ENCODE measurements around the gene IL10RB. TPM values are rescaled to one million over a fixed set of nuclear protein-coding genes. Genes with fewer than 3 reads are reported as not detected.

Gene IL10RB
- total RNA-seq, 4 donors from 2014 or later, result 11.4 to 17.1 (median 14.0) TPM

GRCh38 chr21:33283203-33283602 lies 17.0 kb downstream of the IL10RB start:
- Histone ChIP-seq H3K4me1 (peaks cover 12 to 15% of the 10 kb centered on the region in 2 donors), H3K27me3 (no peaks in the 10 kb centered on the region), H3K4me3 (no peak overlapping the region), H3K27ac (no peak overlapping the region), H3K9me3 (no peaks in the 10 kb centered on the region), H3K36me3 (peaks cover 0 to 14% of the 10 kb centered on the region in 2 donors)
- intact Hi-C loops (cut with DNase I; ENCODE audit: low total_unique reads), result no loop called here
- in situ Hi-C loops (cut with MboI; ENCODE audit: low sequenced_read_pairs in 4 of 4), result no loop called here
- no peak for ATAC-seq
- TF ChIP-seq POLR2A (IDR thresholded peaks at IDR 0.05) (no peak), CTCF (IDR thresholded peaks at IDR 0.05 in 4 of 5, conservative IDR thresholded peaks at IDR 0.05 in 1 of 5) (no peak)
- DNase-seq, result no peak

DNA sequence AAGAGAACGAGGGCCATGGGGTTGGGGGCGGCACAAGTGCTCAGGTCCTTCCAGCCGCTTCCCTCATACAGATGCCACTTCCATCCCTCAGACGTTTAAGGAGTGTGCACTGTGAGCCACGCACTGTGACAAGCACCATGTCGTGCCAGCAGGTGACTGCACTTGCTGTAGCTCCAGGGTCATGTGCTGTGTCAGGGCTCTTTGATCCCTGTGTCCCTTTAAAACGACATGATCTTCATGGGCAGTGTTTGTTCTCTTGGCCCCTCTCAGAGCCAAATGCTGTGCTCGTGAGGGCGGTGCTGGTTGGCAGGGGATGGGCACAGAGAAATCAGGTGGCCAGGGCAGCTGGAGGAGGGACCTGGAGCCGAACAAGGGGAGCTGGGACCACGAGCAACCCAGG lies 19.9 kb downstream of the IL10RB start:
- Histone ChIP-seq H3K27me3 (no peaks in the 10 kb centered on the region), H3K36me3 (peaks cover 0 to 12% of the 10 kb centered on the region in 2 donors), H3K4me3 (no peak overlapping the region), H3K4me1 (peaks cover 15 to 21% of the 10 kb centered on the region in 2 donors), H3K27ac (peak overlapping the region; percentile 27 to 71 (median 62)), H3K9me3 (no peaks in the 10 kb centered on the region)
- TF ChIP-seq CTCF (IDR thresholded peaks at IDR 0.05 in 4 of 5, conservative IDR thresholded peaks at IDR 0.05 in 1 of 5) (no peak), POLR2A (IDR thresholded peaks at IDR 0.05) (no peak)
- DNase-seq, result no peak
- ATAC-seq, result peak in 1 of 2 donors; percentile 23
- in situ Hi-C loops (cut with MboI; ENCODE audit: low sequenced_read_pairs in 4 of 4), result no loop called here
- intact Hi-C loops (cut with DNase I; ENCODE audit: low total_unique reads), result no loop called here

- TF ChIP-seq POLR2A (IDR thresholded peaks at IDR 0.05), result no peak
- TF ChIP-seq CTCF (IDR thresholded peaks at IDR 0.05 in 4 of 5, conservative IDR thresholded peaks at IDR 0.05 in 1 of 5), result no peak
- Histone ChIP-seq H3K27me3 (no peaks in the 10 kb centered on the region), H3K4me3 (no peak overlapping the region), H3K9me3 (no peaks in the 10 kb centered on the region), H3K4me1 (peaks cover 15 to 21% of the 10 kb centered on the region in 2 donors), H3K27ac (peak overlapping the region; percentile 27 to 71 (median 62)), H3K36me3 (peaks cover 0 to 18% of the 10 kb centered on the region in 2 donors)
- in situ Hi-C loops (cut with MboI; ENCODE audit: low sequenced_read_pairs in 4 of 4) (no loop called here), intact Hi-C loops (cut with DNase I; ENCODE audit: low total_unique reads) (no loop called here)
- DNase-seq (no peak), ATAC-seq (peak; percentile 51 to 66)
Observed at GRCh38 chr21:33286600-33287456, 20.7 kb downstream of the IL10RB start.

GRCh38 chr21:33289199-33289819 lies 23.1 kb downstream of the IL10RB start:
- intact Hi-C loops (cut with DNase I; ENCODE audit: low total_unique reads) (no loop called here), in situ Hi-C loops (cut with MboI; ENCODE audit: low sequenced_read_pairs in 4 of 4) (no loop called here)
- Histone ChIP-seq H3K4me3 (no peak overlapping the region), H3K36me3 (peaks cover 0 to 24% of the 10 kb centered on the region in 2 donors), H3K27ac (peak overlapping the region in 2 of 4 donors; percentile 29 to 58), H3K9me3 (no peaks in the 10 kb centered on the region), H3K4me1 (peaks cover 15 to 21% of the 10 kb centered on the region in 2 donors), H3K27me3 (no peaks in the 10 kb centered on the region)
- TF ChIP-seq CTCF (IDR thresholded peaks at IDR 0.05 in 4 of 5, conservative IDR thresholded peaks at IDR 0.05 in 1 of 5) (no peak), POLR2A (IDR thresholded peaks at IDR 0.05) (no peak)
- DNase-seq (no peak), ATAC-seq (no peak)
